ACC112 (cell line): ENCODE measurements around the gene EFNB2.

Source experiments
- H2AFZ ChIP-seq: fragments of 200-600 bp; sonication (generic); one replicate; pipeline ENCODE4 v1.6.0; 2017; ENCODE audit warnings: antibody characterized with exemption, low read length; ENCODE audit not compliant: unreplicated experiment
- H3K27ac ChIP-seq: fragments of 200-600 bp; sonication (generic); 2 replicates; pipeline ENCODE4 v1.5.1; 2014; ENCODE audit warnings: low read depth, mild to moderate bottlenecking, antibody characterized with exemption, low read length, moderate library complexity
- H3K27me3 ChIP-seq: fragments of 200-600 bp; sonication (generic); 2 replicates; pipeline ENCODE4 v1.6.1; 2014; ENCODE audit warnings: mild to moderate bottlenecking, antibody characterized with exemption, low read length, moderate library complexity, mixed read lengths; ENCODE audit not compliant: insufficient read depth
- H3K36me3 ChIP-seq: fragments of 200-600 bp; sonication (generic); 2 replicates; pipeline ENCODE4 v1.6.1; 2016; ENCODE audit warnings: mild to moderate bottlenecking, antibody characterized with exemption, low read length, moderate library complexity, mixed read lengths; ENCODE audit not compliant: insufficient read depth
- H3K4me1 ChIP-seq: fragments of 200-600 bp; sonication (generic); one replicate; pipeline ENCODE4 v1.6.1; 2016; ENCODE audit warnings: low read length, mixed read lengths; ENCODE audit not compliant: insufficient read depth, unreplicated experiment, control insufficient read depth
- H3K4me3 ChIP-seq: fragments of 200-600 bp; sonication (generic); 2 replicates; pipeline ENCODE4 v1.5.1; 2014; ENCODE audit warnings: mild to moderate bottlenecking, low read depth, low read length
- H3K79me2 ChIP-seq: fragments of 200-600 bp; sonication (generic); one replicate; pipeline ENCODE4 v1.6.0; 2016; ENCODE audit warnings: low read length; ENCODE audit not compliant: control insufficient read depth, unreplicated experiment, insufficient read depth

The EFNB2 gene

DNA sequence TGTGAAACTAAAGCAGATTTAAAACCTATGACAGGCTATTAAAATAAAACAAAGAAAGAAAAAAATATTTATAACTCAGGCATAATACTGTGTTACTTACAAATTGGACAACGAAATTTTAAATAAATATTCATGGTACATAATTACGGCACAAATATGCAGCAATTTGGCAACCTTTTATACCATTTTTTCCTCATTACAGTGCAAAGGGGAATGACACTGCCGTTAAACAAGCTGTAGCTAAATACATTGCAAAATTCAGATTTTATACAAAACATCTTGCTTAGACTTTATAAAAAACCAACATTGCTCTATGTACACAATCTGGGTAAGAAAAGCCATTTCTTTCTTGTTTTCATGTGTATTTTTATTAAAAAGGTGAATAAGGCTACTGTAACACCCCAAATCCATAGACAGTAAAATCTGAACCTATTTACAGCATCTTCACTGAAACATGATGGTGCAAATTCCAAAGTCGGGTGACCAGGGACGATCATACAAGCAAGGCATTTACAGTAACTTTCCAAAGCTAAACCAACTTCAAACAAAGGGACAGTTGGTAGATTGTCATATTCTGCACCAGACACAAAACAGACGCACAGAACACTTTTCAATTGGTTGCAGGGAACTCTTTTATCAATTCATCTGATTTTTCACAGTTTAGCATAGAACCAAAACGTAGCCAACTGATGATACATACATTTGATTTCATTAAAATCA lies 45.5 kb downstream of the EFNB2 start:
- H3K27ac ChIP-seq, result no peak overlapping the region
- H3K27me3 ChIP-seq, result peaks cover 13% of the 10 kb centered on the region; the same call in 1 of the 2 replicates
- no peaks in the 10 kb centered on the region for H3K36me3 ChIP-seq
- H3K4me3 ChIP-seq, result no peak overlapping the region
- no peaks in the 10 kb centered on the region for H3K79me2 ChIP-seq
- no peak overlapping the region for H2AFZ ChIP-seq
- H3K4me1 ChIP-seq, result no peaks in the 10 kb centered on the region

- no peaks in the 10 kb centered on the region for H3K79me2 ChIP-seq
- H3K27ac ChIP-seq, result no peak overlapping the region
- H3K27me3 ChIP-seq, result peaks cover 16% of the 10 kb centered on the region; the same call in 1 of the 2 replicates
- H3K4me1 ChIP-seq, result no peaks in the 10 kb centered on the region
- no peak overlapping the region for H2AFZ ChIP-seq
- no peaks in the 10 kb centered on the region for H3K36me3 ChIP-seq
- H3K4me3 ChIP-seq, result no peak overlapping the region
Observed at GRCh38 chr13:106488686-106489085, 46.8 kb downstream of the EFNB2 start.

GRCh38 chr13:106488076-106488475 lies 47.4 kb downstream of the EFNB2 start:
- H3K79me2 ChIP-seq, result no peaks in the 10 kb centered on the region
- H3K27me3 ChIP-seq, result peaks cover 16% of the 10 kb centered on the region; the same call in 1 of the 2 replicates
- H3K36me3 ChIP-seq, result no peaks in the 10 kb centered on the region
- H3K4me1 ChIP-seq, result no peaks in the 10 kb centered on the region
- H3K27ac ChIP-seq, result no peak overlapping the region
- no peak overlapping the region for H3K4me3 ChIP-seq
- H2AFZ ChIP-seq, result no peak overlapping the region

DNA sequence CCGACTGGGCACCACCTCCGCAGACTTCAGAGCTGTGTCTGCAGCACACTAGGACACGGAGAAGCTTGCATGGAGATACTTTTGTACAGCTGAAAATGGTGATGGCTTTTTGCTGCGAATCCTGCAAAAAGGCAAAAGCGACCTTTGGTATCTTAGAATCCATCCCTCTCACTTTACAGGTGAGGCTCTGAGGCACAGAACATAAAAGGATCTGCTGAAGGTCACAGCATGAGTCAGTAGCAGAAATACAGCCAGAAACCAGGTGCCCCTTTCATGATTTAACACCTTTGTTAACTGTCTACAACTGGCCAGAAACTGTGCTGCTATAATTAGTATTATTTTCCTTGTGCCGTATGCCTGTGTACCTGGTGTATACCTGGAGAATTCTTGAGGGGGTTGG lies 48.3 kb downstream of the EFNB2 start:
- Histone ChIP-seq H3K36me3 (no peaks in the 10 kb centered on the region), H3K79me2 (no peaks in the 10 kb centered on the region), H2AFZ (no peak overlapping the region), H3K27ac (no peak overlapping the region), H3K4me3 (no peak overlapping the region), H3K4me1 (no peaks in the 10 kb centered on the region), H3K27me3 (peaks cover 16% of the 10 kb centered on the region; the same call in 1 of the 2 replicates)

DNA sequence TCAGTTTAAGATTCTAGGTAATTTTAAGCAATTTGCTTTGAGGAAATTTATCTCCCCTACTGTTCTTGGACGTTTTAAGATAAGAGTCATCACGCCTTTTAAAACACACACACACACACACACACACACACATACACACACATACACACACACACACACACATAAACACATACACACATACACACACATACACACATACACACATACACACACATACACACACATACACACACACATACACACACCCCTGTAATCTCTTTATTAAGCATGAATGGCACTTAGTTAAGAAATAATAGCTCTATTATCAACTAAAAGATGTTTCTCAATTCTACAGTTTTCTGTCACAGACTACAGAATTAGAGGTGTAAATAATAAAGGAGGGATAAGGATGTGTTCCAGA lies 49.2 kb downstream of the EFNB2 start:
- Histone ChIP-seq H2AFZ (no peak overlapping the region), H3K4me3 (no peak overlapping the region), H3K27ac (no peak overlapping the region), H3K27me3 (peaks cover 16% of the 10 kb centered on the region; the same call in 1 of the 2 replicates), H3K36me3 (no peaks in the 10 kb centered on the region), H3K4me1 (no peaks in the 10 kb centered on the region), H3K79me2 (no peaks in the 10 kb centered on the region)

DNA sequence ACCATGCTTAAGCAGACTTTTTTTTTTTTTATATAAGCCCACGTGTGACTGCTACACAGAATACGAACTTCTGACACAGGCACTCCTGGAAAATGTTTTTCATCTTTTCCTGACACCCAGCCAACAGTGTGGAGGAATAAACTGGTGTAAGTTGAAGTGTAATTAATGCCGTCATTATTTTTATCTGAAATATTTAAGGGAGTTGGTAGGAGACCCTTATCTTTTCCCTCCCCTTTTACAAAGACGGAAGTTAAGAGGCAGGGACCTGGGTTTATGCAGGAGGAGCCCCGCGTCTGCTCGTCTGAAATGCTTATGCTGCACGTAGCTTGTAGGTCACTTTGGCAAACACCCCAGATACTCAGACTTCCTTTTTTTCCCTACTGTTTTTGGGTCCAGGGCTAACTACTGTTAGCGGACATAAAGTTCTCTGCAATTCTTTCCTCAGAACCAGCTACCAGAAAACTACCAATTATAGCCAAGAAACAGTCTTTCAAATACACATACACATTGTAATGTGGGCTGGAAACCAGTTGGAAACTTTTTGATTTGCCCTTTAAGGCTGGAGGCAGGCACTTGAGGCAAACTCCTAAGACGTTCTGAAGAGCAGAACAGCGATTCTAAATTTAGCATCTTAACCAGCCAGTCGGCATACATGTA lies 50.8 kb downstream of the EFNB2 start:
- Histone ChIP-seq H3K4me3 (no peak overlapping the region), H3K36me3 (no peaks in the 10 kb centered on the region), H3K27me3 (peaks cover 16% of the 10 kb centered on the region; the same call in 1 of the 2 replicates), H3K27ac (no peak overlapping the region), H3K4me1 (no peaks in the 10 kb centered on the region), H3K79me2 (no peaks in the 10 kb centered on the region), H2AFZ (no peak overlapping the region)

- Histone ChIP-seq H3K4me1 (no peaks in the 10 kb centered on the region), H3K36me3 (no peaks in the 10 kb centered on the region), H3K79me2 (no peaks in the 10 kb centered on the region), H3K4me3 (no peak overlapping the region), H3K27me3 (peaks cover 16% of the 10 kb centered on the region; the same call in 1 of the 2 replicates), H2AFZ (no peak overlapping the region), H3K27ac (no peak overlapping the region)
Observed at GRCh38 chr13:106484084-106484483, 51.4 kb downstream of the EFNB2 start.

GRCh38 chr13:106481919-106482318 lies 53.5 kb downstream of the EFNB2 start:
- Histone ChIP-seq H3K27me3 (peaks cover 10% of the 10 kb centered on the region; the same call in 1 of the 2 replicates), H3K79me2 (no peaks in the 10 kb centered on the region), H3K36me3 (no peaks in the 10 kb centered on the region), H3K27ac (no peak overlapping the region), H3K4me1 (no peaks in the 10 kb centered on the region), H3K4me3 (no peak overlapping the region), H2AFZ (no peak overlapping the region)

DNA sequence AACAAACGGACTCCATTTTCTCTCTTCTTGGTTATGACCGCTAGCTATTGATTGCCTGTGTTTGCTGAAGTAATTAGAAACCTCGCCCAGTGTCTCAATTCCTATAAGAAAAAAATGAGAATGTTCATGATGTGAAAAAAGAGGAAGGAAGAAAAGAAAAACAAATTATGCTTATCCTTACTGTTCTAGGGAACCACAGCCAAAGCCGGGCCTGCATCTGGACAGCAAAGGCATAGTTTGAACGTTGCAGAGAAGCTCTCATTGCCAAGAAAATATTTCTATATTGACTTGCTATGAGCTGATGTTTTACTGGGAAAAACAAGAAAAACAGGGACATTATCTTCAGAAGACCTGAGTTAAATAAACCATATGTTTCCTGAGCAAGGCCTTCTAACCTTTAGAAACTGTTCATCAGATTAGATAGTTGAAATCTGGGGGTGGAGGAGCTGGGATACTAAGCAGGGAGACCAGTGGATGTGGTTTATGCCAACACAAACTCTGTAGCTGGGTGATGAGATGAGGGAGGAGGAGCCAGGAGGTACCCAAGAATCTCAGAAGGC lies 55.0 kb downstream of the EFNB2 start:
- Histone ChIP-seq H2AFZ (no peak overlapping the region), H3K36me3 (no peaks in the 10 kb centered on the region), H3K27me3 (peaks cover 7% of the 10 kb centered on the region; the same call in 1 of the 2 replicates)

GRCh38 chr13:106479929-106480328 lies 55.5 kb downstream of the EFNB2 start:
- no peak overlapping the region for H3K4me3 ChIP-seq
- no peaks in the 10 kb centered on the region for H3K4me1 ChIP-seq
- peaks cover 2% of the 10 kb centered on the region; the same call in 1 of the 2 replicates for H3K27me3 ChIP-seq
- H2AFZ ChIP-seq, result no peak overlapping the region
- no peaks in the 10 kb centered on the region for H3K36me3 ChIP-seq
- H3K27ac ChIP-seq, result no peak overlapping the region
- no peaks in the 10 kb centered on the region for H3K79me2 ChIP-seq

More for the DNA sequence above, 55.0 kb downstream of the EFNB2 start:
- Histone ChIP-seq H3K27ac (no peak overlapping the region), H3K4me3 (no peak overlapping the region), H3K4me1 (no peaks in the 10 kb centered on the region), H3K79me2 (no peaks in the 10 kb centered on the region)
